HG03457 (cell line): Measurements from ENCODE around the gene PCBP2.
A peak's percentile ranks its signal among the peaks of the same experiment; 100 is the strongest.
"Not testable (repeated sequence)": the region's sequence is repeated elsewhere in the genome, so short reads cannot be mapped to it uniquely, and the experiment has no call there.

Source experiments
- ATAC-seq: cut with Tn5 transposase; IDR thresholded peaks from one replicate; pipeline ENCODE4 v1.9.1; 2021; ENCODE audit warnings: moderate number of reproducible peaks; ENCODE audit not compliant: unreplicated experiment

PCBP2 gene

DNA sequence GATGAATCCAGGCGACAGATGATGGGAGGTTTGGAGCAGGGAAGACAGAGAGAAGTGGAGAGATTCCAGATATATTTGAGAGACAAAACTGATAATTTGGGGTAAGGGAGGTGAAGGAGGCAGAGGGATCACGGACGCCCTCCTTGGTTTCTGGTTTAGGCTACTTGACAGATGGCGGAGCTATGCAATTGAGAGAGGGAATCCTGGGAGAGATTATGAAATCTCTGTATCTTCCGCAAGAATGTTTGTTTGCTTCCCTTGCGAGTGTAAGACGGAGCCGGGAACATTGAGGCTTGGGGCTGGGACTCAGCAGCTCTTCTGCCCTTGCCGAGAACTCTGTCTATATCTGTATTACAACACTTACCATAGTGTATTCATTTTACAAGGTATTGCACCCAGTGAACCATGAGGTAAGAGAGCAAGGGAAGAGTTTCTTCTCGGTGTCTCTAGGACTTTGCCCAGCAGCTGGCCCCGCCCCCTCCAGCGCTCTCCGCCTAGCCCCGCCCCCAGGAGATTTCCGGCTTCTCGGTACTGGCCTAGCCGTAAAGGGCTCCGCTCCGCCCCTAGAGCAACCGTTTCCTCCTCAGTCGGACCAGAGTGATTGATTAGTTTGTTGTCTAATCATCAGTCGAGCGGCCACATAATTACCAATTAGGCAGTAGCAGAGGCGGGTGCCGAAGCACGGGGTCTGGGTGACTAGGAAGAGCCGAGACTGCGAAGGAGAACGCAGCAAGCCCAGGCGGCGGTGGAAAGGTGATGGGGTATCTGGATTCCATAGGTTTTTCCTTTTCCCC, 10.7 kb upstream of the PCBP2 start, which contains the start of gene PRR13:
TSS of gene PRR13 (plus strand) at position 695 of the 794 bp plus-strand sequence. CDS start 981 bp downstream, outside the sequence.
- peak; percentile 96 for ATAC-seq

DNA sequence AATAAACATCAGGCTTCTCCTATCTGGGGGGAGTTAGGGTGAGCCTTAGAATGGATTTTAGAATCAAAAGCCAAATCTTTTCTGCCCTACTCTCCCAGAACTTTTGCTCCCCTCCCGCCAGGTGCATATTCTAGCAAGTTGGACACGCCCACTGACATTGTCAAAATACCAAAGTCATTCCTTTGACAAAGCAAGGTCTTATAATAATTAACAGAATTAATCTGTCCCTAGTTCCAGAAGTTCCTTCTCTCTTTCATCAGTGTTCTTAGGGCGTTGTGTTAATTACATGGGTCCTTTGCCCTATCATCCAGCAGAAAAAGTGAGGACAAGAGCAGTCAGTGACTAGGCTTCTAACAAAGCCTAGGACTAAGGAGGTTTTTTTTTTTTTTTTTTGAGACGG, 7.9 kb upstream of the PCBP2 start:
- no peak for ATAC-seq

GRCh38 chr12:53444593-53445325, 7.1 kb upstream of the PCBP2 start:
- not testable (repeated sequence) for ATAC-seq

GRCh38 chr12:53450936-53451335, 966 bp upstream of the PCBP2 start:
- no peak for ATAC-seq

DNA sequence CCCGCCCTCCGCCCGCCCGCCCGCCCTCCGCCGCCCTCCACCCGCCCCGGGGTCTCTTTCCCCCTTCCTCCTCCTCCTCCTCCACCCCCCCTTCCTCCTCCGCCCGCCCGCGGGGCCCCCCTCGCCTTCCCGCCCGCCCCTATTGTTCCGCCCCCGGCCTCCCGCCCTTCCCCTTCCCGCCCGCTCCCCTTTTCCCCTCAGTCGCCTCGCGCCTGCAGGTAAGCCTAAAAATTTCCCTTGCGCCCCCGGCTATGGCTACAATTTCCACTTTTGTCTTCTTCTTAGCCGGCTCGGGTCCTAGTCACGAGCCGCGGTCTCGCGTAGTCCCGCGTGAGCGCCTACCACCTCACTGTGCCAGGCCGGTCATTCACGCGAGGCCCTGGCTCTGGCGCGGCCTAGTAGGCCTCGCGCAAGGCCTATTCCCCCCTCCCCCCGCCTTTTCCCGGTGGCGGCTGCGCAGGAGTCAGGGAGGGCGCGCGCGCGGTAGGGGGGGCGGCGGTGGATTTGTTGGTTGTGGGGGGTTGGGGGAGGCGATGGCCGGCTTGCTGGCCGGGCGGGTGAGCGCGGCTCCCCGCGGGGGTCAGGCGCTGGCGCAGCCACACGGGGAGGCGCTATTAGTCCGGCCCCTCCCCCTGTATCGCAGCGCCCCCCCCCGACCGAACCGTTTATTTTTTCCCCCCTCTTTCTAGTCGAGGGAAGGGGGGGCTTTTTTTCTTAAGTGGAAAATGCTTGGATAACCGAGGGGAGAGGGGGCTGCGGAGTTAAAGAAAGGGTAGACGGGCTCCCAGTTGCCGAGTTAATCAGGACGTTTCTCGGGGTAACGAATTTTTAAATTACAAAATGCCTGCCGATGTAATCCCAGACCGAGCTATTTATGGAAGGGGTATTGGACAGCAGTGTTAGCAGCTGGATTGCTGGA, 516 bp downstream of the PCBP2 start:
- ATAC-seq: no peak

DNA sequence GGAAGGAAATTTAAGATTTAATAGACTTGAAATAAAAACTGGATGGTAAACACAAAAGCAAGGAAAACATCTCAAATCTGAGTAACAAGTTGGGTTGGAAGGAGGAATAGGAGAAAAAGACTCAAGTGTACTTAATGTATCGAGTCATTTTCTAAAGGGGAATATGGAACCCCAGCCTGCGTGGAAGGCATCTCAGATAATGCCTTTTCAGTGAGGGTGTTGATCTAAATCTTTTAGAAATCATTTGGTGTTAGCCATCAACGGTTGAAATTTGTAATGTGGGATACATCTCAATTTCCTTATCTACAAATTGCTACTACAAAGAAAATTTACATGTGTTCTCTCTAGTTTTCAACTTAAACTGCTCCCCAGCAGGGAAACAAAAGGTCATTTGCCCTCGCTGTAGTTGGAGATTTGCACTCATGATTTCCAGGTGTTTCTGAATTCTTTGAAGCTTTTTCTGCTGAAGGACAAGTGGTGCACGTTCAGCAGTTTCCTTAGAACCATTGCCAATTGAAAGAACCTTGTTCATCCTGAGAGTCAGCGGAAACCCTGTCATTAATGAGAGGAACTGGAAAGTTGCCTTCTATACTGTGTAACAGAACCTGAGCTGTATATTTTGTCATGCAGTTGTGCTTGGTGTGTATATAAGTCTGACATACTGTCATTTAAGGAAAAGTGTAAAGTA, 2.2 kb downstream of the PCBP2 start:
- no peak for ATAC-seq

DNA sequence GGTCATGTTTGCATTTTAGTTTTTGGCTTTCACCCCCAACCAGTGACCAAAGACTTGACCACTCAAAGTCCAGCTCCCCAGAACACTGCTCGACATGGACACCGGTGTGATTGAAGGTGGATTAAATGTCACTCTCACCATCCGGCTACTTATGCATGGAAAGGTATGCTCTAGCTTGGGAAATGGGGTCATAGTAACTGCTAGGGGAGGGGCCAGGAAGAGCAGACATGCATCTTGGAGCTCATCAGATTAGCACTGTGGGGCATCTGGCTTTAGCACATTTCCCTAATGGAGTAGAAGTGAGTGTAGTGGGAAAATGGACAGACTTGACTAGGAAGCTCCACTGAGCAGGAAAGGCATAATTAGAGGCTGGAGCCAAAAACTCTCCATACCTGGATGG, 2.8 kb downstream of the PCBP2 start:
- ATAC-seq: no peak

DNA sequence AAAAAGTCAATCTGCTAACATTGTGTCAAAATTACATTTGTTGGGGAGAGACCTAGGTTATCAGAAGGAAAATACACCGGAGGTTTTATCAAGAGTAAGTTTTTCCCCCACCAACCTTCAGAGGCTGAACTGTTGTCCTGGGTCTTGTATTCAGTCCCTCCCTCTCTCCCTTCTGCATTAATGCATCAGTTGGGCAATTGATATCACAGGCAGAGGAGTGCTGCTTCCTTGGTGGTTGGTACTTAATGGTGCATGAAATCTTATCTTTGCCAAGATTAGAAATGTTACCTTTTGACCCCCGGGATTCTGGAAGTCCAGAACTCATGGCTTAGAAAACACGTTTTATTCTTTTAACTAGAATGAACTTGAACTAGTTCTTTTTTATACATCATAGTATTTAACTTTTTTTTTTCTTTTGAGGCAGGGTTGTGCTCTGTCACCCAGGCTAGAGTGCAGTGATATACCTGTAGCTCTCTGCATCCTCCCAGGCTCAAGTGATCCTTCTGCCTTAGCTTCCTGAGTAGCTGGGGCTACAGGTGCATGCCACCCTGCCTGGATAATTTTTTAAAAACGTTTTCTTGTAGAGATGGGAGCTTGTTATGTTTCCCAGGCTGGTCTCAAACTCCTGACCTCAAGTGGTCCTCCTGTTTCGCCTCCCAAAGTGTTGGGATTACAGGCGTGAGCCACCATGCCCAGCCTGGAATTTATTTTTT, 4.9 kb downstream of the PCBP2 start:
- ATAC-seq: no peak

DNA sequence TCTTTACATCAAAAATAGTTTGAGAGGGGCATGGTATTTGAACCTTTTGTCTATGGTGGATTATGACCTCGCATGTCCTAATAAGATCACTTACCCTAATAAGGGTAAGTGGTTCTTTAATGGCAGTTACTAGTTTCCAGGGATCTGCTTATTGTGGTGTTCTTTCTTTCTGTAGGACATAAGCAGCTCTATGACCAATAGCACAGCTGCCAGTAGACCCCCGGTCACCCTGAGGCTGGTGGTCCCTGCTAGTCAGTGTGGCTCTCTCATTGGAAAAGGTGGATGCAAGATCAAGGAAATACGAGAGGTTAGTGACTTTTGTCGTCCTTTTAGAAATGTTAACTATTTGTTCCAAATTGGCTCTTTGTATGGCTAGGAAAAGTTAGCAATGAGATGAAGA, 7.2 kb downstream of the PCBP2 start:
- no peak for ATAC-seq

DNA sequence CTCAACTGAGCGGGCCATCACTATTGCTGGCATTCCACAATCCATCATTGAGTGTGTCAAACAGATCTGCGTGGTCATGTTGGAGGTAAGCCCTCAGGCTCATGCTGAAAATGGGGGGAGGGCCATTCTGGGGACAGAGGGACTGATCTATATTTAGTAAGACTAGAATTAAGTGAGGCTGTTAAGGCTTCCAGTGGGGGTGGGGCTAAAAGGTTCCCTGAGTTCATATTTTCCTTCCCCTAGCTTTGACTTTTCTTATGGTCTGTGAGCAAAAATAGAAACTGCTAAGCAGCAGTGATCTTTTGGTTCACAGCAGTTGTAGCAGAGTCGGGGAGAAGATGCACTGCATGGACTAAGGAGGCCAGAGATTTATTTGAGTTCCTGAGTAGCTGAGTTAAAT, 9.2 kb downstream of the PCBP2 start:
- no peak for ATAC-seq

- ATAC-seq: no peak
These were observed 9.7 kb downstream of the PCBP2 start for GRCh38 chr12:53461591-53461990.

DNA sequence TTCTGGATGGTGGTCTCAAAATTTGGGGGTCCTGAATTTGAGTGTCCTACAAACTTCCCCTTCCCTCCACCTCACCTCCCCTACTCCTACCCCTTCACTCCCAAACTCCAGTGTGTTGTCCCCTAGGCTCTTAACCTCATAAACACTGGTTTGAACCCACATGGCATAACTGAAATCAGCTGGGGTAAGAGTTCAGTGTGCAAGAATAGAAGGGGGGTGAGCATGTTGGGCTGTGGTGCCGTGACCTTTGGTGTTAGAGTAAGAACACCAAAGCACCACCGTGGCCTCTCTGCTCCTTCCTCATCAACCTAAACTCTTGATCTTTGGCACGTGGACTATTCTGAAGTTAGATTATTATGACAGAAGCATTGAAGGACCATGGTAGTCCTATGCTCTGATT, 11.0 kb downstream of the PCBP2 start:
- no peak for ATAC-seq

- no peak for ATAC-seq
These were observed 12.1 kb downstream of the PCBP2 start for GRCh38 chr12:53463802-53464560.

DNA sequence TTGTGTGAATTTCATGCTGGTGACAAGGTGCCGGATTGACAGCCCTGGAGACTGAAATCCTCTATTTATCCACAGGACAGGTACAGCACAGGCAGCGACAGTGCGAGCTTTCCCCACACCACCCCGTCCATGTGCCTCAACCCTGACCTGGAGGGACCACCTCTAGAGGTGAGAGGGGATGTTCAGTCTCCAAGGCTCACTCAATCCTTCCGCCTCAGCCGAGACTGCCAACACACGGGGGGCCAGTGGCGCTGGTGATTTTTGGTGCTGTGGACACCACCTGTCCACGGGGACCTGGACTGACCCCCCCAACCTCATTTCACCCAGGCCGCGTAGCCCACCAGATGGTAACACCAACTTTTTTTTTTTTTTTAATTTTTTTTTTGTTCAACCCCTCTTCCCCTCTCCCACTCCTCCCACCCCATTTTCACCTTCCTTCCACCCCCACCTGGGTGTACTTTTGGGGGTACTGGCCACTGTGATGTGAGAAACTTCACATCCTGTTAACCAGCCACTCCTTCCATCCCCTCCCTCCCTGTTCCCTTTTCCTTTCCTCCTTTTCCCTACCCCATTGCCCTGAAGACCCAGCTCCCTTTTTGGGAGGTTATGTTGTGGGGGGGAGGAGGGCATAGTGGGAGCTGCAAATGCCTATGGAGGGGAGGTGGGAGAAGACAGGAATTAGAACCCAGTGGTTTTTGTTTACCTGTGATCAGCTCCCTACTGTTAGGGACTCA, 12.9 kb downstream of the PCBP2 start:
- ATAC-seq: no peak

GRCh38 chr12:53465679-53466078, 13.8 kb downstream of the PCBP2 start:
- no peak for ATAC-seq

- ATAC-seq: no peak
These were observed 14.7 kb downstream of the PCBP2 start for GRCh38 chr12:53466640-53467039.

- ATAC-seq: no peak
These were observed 15.2 kb downstream of the PCBP2 start for GRCh38 chr12:53467082-53467481.

DNA sequence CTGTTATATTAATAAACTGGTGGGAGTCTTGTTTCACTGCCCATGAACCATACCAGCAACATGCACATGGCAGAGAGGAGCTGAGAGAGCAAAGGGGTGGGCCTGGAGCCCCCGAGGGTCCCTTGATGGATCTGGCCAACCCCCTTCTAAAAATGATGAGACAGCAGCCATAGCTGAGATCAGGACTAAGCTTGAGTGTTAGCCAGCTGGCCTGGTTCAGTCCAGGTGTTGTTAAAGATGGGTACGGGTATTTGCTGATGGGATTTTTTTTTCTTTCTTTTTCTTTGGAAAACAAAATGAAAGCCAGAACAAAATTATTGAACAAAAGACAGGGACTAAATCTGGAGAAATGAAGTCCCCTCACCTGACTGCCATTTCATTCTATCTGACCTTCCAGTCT, 16.0 kb downstream of the PCBP2 start:
- no peak for ATAC-seq

GRCh38 chr12:53468282-53468681, 16.4 kb downstream of the PCBP2 start:
- ATAC-seq: no peak
